ENCODE measurements around the gene NDRG4.

GRCh38 chr16:58460219-58460610, 39.7 kb upstream of the NDRG4 start:
- TF ChIP-seq CTCF (conservative IDR thresholded peaks at IDR 0.05; ENCODE audit: low read length) (no peak), EZH2phosphoT487 (IDR thresholded peaks at IDR 0.05; ENCODE audit: borderline replicate concordance) (no peak)
